Thyroid gland (tissue), 4 donors: ENCODE results near the gene CYB5R2. TPM values are rescaled to one million over a fixed set of nuclear protein-coding genes. Genes with fewer than 3 reads are reported as not detected.
A peak's percentile ranks its signal among the peaks of the same experiment; 100 is the strongest.

Experiments
- DNase-seq, 2 donors: peaks; one replicate each; pipeline ENCODE4 v3.0.0-alpha.2; 2019
- H3K27ac ChIP-seq, 3 donors: fragments of 200-600 bp; sonication (generic); 1 replicate in 2 of 3; 2 replicates in 1 of 3; pipeline ENCODE4 v1.5.1; 2016 to 2019; ENCODE audit warnings: mild to moderate bottlenecking in 1 of 3, moderate library complexity in 1 of 3
- H3K27me3 ChIP-seq: fragments of 200-600 bp; sonication (generic); one replicate; pipeline ENCODE4 v1.5.1; 2019
- H3K36me3 ChIP-seq, 2 donors: fragments of 200-600 bp; sonication (generic); one replicate each; pipeline ENCODE4 v1.5.1; 2016 to 2019
- H3K4me1 ChIP-seq, 2 donors: fragments of 200-600 bp; sonication (generic); one replicate each; pipeline ENCODE4 v1.5.1; 2017 to 2019
- H3K4me3 ChIP-seq, 3 donors: fragments of 200-600 bp; sonication (generic); replicated peaks in 1 of 3; 1 replicate in 2 of 3; 2 replicates in 1 of 3; pipeline ENCODE4 v1.5.1; 2016; ENCODE audit warnings: mild to moderate bottlenecking in 1 of 3
- H3K9me3 ChIP-seq: fragments of 200-600 bp; sonication (generic); one replicate; pipeline ENCODE4 v1.5.1; 2017
- CTCF ChIP-seq, 6 experiments: fragments of 200-600 bp in 3 of 6; fragments of 450-650 bp in 3 of 6; sonication (generic) in 3 of 6; IDR thresholded peaks; one replicate each; pipeline ENCODE4 v1.5.1; 2016 to 2019; ENCODE audit warnings: antibody characterized with exemption in 6 of 6, mild to moderate bottlenecking in 2 of 6, inconsistent platforms in 1 of 6, moderate library complexity in 1 of 6
- POLR2A ChIP-seq, 2 donors: fragments of 450-650 bp; IDR thresholded peaks; one replicate each; pipeline ENCODE4 v1.6.1; 2017; ENCODE audit warnings: antibody characterized with exemption in 2 of 2, mild to moderate bottlenecking in 2 of 2, moderate library complexity in 1 of 2
- WGBS, 2 donors: methylation state at CpG; one replicate each; pipeline ENCODE4 v1.1.5; 2017; 5-methylcytosine and 5-hydroxymethylcytosine counted together
- intact Hi-C: fragments of 100-400 bp; cut with DNase I; formaldehyde crosslinking; loops from one replicate; pipeline ENCODE4 v1.15.1; 2023
- total RNA-seq, 4 donors: library from RNA; depleted of rRNA; stranded (reverse); fragments of >200 nt; gene quantifications; one replicate each; pipeline ENCODE4 v1.2.3, GENCODE V29; 2016

CYB5R2 gene
- total RNA-seq, 4 donors from 2014 or later, result 7.2 to 9.3 (median 8.5) TPM

DNA sequence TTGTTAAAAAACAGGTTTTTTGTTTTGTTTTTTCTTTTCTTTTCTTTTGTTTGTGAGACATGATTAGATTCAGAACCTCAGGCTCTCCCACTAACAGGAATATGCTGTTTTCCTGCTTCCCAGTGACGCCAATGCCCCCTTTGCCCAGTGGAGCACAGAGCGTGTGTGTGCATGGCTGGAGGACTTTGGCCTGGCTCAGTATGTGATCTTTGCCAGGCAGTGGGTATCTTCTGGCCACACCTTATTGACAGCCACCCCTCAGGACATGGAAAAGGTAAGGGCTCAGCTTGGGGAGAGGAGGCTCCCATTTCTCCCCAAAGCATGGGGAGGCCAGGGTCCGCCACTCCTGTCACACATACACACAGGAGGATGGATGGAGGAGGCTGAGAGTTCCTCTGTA, 25.0 kb downstream of the CYB5R2 start:
- intact Hi-C loops, result no loop called here
- H3K4me3 ChIP-seq, result no peak overlapping the region
- DNase-seq, result no peak
- H3K36me3 ChIP-seq, result peaks cover 46 to 47% of the 10 kb centered on the region in 2 donors
- H3K27me3 ChIP-seq, result no peaks in the 10 kb centered on the region
- H3K27ac ChIP-seq, result no peak overlapping the region
- H3K4me1 ChIP-seq, result peaks cover 1% of the 10 kb centered on the region in 2 donors
- no peaks in the 10 kb centered on the region for H3K9me3 ChIP-seq
- 94 to 96% methylated on average over 3 of the region's 3 CpGs for WGBS, 2 donors
- TF ChIP-seq CTCF (IDR thresholded peaks at IDR 0.05) (no peak), POLR2A (IDR thresholded peaks at IDR 0.05) (no peak)

- peaks cover 36 to 41% of the 10 kb centered on the region in 2 donors for H3K36me3 ChIP-seq
- WGBS, 2 donors, result 96 to 97% methylated on average over 2 of the region's 2 CpGs
- peaks cover 7 to 10% of the 10 kb centered on the region in 2 donors for H3K4me1 ChIP-seq
- DNase-seq, result no peak
- intact Hi-C loops, result no loop called here
- H3K9me3 ChIP-seq, result no peaks in the 10 kb centered on the region
- H3K27me3 ChIP-seq, result no peaks in the 10 kb centered on the region
- TF ChIP-seq POLR2A (IDR thresholded peaks at IDR 0.05) (no peak), CTCF (IDR thresholded peaks at IDR 0.05) (no peak)
- no peak overlapping the region for H3K27ac ChIP-seq
- H3K4me3 ChIP-seq, result no peak overlapping the region
These were observed 26.4 kb downstream of the CYB5R2 start for GRCh38 chr11:7646866-7647265.

DNA sequence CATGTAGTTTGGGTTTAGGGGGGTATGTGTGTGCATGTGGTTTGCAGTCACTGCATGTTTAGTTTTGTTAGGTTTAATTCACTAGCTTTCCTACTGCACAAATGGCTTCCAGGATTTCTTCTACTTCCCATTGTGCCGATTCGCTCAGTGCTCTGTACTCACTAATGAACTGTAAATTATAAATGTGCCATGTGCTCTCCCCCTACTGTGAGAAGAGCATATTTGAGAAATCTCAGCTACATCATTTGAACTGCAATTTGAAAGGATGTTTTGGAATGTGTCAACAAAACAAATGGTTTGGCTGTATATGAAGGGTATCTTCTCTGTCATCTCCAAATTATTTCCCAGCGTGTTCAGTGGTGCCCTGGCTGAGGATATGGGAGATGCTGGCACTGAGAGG, 28.1 kb downstream of the CYB5R2 start:
- Histone ChIP-seq H3K27ac (no peak overlapping the region), H3K4me3 (no peak overlapping the region), H3K9me3 (no peaks in the 10 kb centered on the region), H3K27me3 (no peaks in the 10 kb centered on the region), H3K4me1 (peaks cover 14 to 15% of the 10 kb centered on the region in 2 donors), H3K36me3 (peaks cover 29 to 32% of the 10 kb centered on the region in 2 donors)
- WGBS, 2 donors, result 95 to 97% methylated on average over 3 of the region's 3 CpGs
- TF ChIP-seq CTCF (IDR thresholded peaks at IDR 0.05) (no peak), POLR2A (IDR thresholded peaks at IDR 0.05) (no peak)
- intact Hi-C loops, result no loop called here
- DNase-seq, result no peak

- Histone ChIP-seq H3K9me3 (no peaks in the 10 kb centered on the region), H3K4me3 (no peak overlapping the region), H3K27me3 (no peaks in the 10 kb centered on the region), H3K4me1 (peaks cover 24 to 33% of the 10 kb centered on the region in 2 donors), H3K36me3 (peaks cover 14 to 17% of the 10 kb centered on the region in 2 donors), H3K27ac (peak overlapping the region; percentile 50 to 71 (median 62))
- no peak for TF ChIP-seq POLR2A (IDR thresholded peaks at IDR 0.05)
- TF ChIP-seq CTCF (IDR thresholded peaks at IDR 0.05), result no peak
- DNase-seq, result no peak
- intact Hi-C loops, result no loop called here
- WGBS, 2 donors, result 55 to 56% methylated on average over 4 of the region's 4 CpGs
These were observed 30.0 kb downstream of the CYB5R2 start for GRCh38 chr11:7643314-7643713.

GRCh38 chr11:7642747-7643146, 30.6 kb downstream of the CYB5R2 start:
- Histone ChIP-seq H3K9me3 (no peaks in the 10 kb centered on the region), H3K27ac (peak overlapping the region; percentile 50 to 71 (median 62)), H3K27me3 (no peaks in the 10 kb centered on the region), H3K36me3 (peaks cover 14% of the 10 kb centered on the region in 2 donors), H3K4me3 (no peak overlapping the region), H3K4me1 (peaks cover 26 to 38% of the 10 kb centered on the region in 2 donors)
- DNase-seq, result peak; percentile 44 to 60
- TF ChIP-seq POLR2A (IDR thresholded peaks at IDR 0.05) (no peak), CTCF (IDR thresholded peaks at IDR 0.05) (no peak)
- 38 to 41% methylated on average over 4 of the region's 4 CpGs for WGBS, 2 donors
- intact Hi-C loops, result no loop called here
